GM18526 (cell line): Measurements from ENCODE around the gene THSD7B.

ENCODE experiments used
- POLR2A ChIP-seq: IDR thresholded peaks from 3 replicates; pipeline ENCODE4 v1.6.1; 2011; ENCODE audit not compliant: insufficient read length; ENCODE audit errors: extremely low read depth

The THSD7B gene

GRCh38 chr2:137511526-137511925 lies 746.2 kb downstream of the THSD7B start:
- TF ChIP-seq POLR2A: no peak

DNA sequence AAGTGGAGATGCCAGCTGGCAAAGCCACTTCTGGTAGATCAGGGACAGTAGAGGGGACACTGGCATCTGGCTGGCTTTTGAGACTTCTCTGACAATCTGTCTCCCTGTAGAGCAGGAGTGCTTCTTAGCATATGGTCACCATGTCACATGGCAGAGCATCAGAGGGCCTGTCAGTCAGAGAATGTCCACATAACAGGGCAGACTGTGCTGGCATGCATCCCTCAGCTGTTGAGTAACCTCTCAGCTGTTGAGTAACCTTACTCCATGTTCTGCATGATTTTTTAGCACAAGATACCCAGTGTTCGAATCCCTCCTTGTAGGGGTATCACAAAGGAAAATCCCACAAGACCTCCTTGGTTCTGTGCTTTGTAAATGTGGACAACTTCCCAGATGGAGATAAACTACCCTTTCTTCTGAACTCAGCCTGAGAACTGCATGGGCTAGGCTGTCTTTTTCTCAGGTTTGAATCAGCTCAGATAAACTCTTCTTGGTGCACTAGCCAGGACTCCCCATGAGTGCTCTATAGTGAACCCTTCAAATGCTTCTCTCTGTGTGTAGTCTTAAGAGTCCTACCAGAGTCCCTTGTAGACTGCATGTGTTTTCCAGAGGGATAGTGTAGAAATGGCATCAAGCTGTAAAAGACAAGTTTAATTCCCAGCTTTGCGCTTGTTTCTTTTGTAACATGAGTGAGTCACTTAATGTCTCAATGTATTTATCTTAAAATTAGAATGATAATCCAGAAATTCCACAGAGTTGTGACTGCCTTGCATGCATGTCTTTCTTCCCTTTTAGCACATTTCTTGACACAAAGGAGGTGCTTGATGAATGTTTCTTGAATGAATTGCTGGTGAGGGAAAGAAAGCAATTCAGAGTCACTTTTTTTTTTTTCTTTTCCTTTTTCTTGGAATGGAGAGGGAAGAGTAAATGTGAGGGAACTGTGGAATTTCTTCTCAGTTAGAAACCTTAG lies 756.6 kb downstream of the THSD7B start:
- no peak for TF ChIP-seq POLR2A

- no peak for TF ChIP-seq POLR2A
Measured at GRCh38 chr2:137522620-137523011, 757.3 kb downstream of the THSD7B start.

DNA sequence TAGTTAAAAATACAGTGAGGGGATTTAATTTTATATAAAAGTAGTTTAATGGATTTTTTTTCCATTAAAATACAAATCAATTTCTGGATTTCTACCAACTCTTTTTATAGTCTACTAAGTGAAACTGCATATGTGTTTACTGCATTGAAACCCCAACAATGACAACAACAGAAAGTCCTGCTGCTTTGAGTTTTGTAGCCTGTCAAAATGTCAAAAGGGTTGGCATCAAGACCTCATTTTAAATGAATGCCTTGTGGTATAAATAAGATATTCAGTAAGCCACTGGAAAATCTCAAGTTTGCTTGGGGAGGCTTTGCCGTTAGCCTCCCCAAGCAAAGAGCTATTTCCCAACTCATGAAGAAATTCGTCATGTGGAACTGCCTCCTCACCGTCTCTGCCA lies 758.6 kb downstream of the THSD7B start:
- TF ChIP-seq POLR2A: no peak

DNA sequence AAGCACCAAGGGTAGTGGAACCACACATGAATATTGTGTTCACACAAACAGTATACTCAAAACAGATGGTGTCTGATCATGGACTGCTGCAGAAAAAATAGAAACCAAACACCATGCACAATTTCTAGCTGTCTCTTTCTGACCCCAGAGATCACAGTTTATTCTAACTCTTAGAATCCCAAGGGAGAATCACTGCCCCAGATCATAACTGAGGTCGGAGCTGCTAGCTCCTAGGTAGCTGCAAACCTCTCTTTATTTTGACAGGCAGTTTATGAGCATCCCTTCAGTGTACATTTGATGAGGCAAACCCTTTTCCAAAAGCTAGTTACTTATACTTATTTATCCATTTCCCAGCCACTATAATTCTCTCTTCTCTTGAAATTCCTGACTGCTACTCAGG lies 759.8 kb downstream of the THSD7B start:
- TF ChIP-seq POLR2A: no peak

GRCh38 chr2:137525641-137526190 lies 760.4 kb downstream of the THSD7B start:
- no peak for TF ChIP-seq POLR2A

GRCh38 chr2:137535897-137536296 lies 770.6 kb downstream of the THSD7B start:
- no peak for TF ChIP-seq POLR2A

DNA sequence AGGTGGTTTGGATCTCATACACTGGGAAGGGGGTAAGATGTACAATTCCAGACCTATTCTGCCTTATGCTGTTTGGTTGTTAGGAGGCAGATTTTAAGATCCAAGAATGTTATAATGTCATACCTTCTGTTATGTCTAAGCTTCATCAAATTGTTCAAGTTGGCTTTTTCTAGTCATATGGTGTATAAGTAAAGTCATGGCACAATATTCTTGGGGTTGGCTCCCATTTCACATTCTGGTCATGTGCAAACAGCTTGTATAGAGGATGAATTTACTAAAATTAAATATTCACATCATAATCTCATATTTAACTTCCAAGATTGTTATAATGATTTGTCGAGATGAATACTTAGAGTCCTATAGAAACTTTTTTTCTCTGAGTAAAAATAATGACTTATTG lies 774.0 kb downstream of the THSD7B start:
- no peak for TF ChIP-seq POLR2A

- TF ChIP-seq POLR2A: no peak
Measured at GRCh38 chr2:137547842-137548241, 782.5 kb downstream of the THSD7B start.

GRCh38 chr2:137566387-137566786 lies 801.0 kb downstream of the THSD7B start:
- no peak for TF ChIP-seq POLR2A

DNA sequence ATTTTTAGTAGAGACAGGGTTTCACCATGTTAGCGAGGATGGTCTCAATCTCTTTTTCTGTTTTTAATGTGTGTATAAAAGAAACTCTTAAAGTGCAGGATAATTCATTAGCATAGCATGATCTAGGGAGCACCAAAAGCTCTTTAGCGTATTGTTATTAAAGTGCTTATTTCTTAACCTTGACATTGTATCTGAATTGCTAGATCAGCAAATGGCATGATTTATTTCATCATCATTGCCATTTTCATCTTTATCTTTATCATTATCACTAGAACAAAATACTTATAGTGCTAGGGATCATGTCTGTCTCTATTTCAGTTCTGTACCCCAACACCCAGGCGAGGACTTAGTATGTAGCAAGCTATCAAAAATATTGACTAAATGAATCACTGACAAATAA lies 805.1 kb downstream of the THSD7B start:
- no peak for TF ChIP-seq POLR2A

DNA sequence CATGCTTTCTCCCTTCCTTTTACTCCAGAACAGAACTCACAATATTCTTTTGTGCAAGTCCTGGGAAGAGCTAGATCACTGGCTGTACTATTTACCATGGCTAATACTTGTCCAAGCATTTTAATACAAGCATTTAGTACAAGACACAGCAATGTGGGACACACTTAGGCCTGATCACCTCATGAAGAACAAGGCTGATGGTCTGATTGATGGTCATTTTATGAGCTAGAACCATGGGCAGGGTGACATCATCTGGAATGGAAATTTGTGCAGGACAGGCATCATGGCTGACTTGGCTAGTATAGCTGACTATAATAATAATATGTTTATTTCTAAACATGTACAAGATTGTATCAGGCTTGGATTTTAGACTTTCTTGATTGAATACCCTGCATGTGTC lies 824.8 kb downstream of the THSD7B start:
- TF ChIP-seq POLR2A: no peak

- TF ChIP-seq POLR2A: no peak
Measured at GRCh38 chr2:137607722-137608318, 842.5 kb downstream of the THSD7B start.

GRCh38 chr2:137638932-137639331 lies 873.6 kb downstream of the THSD7B start:
- TF ChIP-seq POLR2A: no peak

DNA sequence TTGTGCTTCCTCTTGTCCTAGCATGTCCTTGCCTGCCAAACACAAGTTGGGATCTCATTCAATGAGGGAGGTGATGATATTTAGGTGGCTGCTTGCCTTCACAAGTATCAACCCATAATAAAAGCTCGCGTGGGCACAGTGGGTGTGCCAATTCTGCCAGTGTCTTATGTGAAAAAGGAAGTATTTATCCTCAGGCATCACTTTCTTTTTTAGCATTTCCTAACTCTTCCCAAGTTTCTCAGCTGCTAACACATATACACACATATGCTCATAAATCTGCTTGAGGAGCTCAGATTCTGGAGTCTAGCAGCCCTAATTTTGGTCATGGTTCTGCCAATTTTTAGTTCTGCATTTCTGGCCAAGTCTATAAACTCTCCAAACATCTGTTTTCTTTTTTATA lies 879.4 kb downstream of the THSD7B start:
- no peak for TF ChIP-seq POLR2A

GRCh38 chr2:137654046-137654445 lies 888.7 kb downstream of the THSD7B start:
- no peak for TF ChIP-seq POLR2A
